Keratinocyte (primary cell): ENCODE measurements around the gene DBNL.

Experiments
- EZH2 ChIP-seq: IDR thresholded peaks from one replicate; pipeline ENCODE4 v1.6.1; 2012; ENCODE audit warnings: inconsistent platforms, mild to moderate bottlenecking, low read length, moderate library complexity
- TF ChIP-seq, protein P1 (sequence below), 3 experiments: IDR thresholded peaks in 1 of 3; conservative IDR thresholded peaks in 1 of 3; optimal IDR thresholded peaks in 1 of 3; 2 replicates in 2 of 3; 3 replicates in 1 of 3; pipeline versions ENCODE3 to v1.5.1; 2011; ENCODE audit warnings: low read length in 3 of 3, mild to moderate bottlenecking in 3 of 3, moderate library complexity in 2 of 3, control low read depth in 1 of 3, inconsistent platforms in 1 of 3; ENCODE audit not compliant: insufficient read depth in 2 of 3; ENCODE audit errors: extremely low read depth in 1 of 3

DNA sequence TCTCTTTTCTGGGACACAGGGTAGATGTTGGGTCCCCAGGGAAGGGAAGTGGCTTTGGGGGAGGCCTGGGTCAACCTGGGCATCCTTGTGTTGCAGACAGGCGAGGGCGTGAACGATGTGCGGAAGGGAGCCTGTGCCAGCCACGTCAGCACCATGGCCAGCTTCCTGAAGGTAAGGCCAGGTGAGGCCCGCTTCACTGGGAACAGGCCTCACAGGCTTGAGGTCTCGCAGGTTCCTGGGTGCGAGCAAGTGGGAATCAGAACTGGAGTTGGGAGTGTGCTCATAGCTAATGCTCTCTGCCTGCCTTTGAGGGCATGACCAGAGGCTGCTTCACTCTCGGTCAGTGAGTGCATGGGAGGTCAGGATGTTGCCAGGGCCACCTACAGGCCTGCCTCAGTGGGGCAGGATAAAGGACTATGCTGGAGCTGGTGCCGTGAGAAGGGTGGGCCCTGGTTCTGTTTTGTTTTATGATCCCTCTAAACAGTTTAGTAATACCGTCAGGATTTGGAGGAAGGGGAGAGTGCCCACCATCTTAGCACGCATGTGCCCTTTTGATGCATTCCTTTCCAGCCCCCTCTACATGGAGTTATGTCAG lies 8.4 kb downstream of the DBNL start:
- TF ChIP-seq, protein P1, sequence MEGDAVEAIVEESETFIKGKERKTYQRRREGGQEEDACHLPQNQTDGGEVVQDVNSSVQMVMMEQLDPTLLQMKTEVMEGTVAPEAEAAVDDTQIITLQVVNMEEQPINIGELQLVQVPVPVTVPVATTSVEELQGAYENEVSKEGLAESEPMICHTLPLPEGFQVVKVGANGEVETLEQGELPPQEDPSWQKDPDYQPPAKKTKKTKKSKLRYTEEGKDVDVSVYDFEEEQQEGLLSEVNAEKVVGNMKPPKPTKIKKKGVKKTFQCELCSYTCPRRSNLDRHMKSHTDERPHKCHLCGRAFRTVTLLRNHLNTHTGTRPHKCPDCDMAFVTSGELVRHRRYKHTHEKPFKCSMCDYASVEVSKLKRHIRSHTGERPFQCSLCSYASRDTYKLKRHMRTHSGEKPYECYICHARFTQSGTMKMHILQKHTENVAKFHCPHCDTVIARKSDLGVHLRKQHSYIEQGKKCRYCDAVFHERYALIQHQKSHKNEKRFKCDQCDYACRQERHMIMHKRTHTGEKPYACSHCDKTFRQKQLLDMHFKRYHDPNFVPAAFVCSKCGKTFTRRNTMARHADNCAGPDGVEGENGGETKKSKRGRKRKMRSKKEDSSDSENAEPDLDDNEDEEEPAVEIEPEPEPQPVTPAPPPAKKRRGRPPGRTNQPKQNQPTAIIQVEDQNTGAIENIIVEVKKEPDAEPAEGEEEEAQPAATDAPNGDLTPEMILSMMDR (optimal IDR thresholded peaks at IDR 0.05 in 1 of 3, IDR thresholded peaks at IDR 0.05 in 1 of 3, conservative IDR thresholded peaks at IDR 0.05 in 1 of 3; ENCODE audit: extremely low read depth in 1 of 3, insufficient read depth in 2 of 3, low read length in 3 of 3) = no peak
- no peak for TF ChIP-seq EZH2
